Pons (tissue), 1 donor: ENCODE results near the gene SLC47A2.

ENCODE experiments used
- DNase-seq: peaks from one replicate; pipeline ENCODE4 v3.0.0-alpha.2; 2016; ENCODE audit warnings: low spot score

Gene SLC47A2

GRCh38 chr17:19747159-19747719 is 30.9 kb upstream of the SLC47A2 start:
- no peak for DNase-seq

- DNase-seq, result no peak
These were observed 30.1 kb upstream of the SLC47A2 start for GRCh38 chr17:19746517-19746916.

- DNase-seq, result peak; percentile 80
These were observed 28.8 kb upstream of the SLC47A2 start for GRCh38 chr17:19744922-19745757.

GRCh38 chr17:19744492-19744891 is 28.1 kb upstream of the SLC47A2 start:
- no peak for DNase-seq

GRCh38 chr17:19743101-19744100 is 27.0 kb upstream of the SLC47A2 start:
- no peak for DNase-seq

- DNase-seq, result no peak
These were observed 26.1 kb upstream of the SLC47A2 start for GRCh38 chr17:19742495-19742894.

GRCh38 chr17:19741832-19742457 is 25.6 kb upstream of the SLC47A2 start:
- DNase-seq, result no peak

GRCh38 chr17:19740933-19741332 is 24.5 kb upstream of the SLC47A2 start:
- no peak for DNase-seq

GRCh38 chr17:19739241-19740201 is 23.1 kb upstream of the SLC47A2 start:
- no peak for DNase-seq

GRCh38 chr17:19738757-19739156 is 22.4 kb upstream of the SLC47A2 start:
- DNase-seq, result no peak

GRCh38 chr17:19738073-19738449 is 21.7 kb upstream of the SLC47A2 start:
- DNase-seq, result no peak

GRCh38 chr17:19737305-19738072 is 21.1 kb upstream of the SLC47A2 start:
- no peak for DNase-seq

- no peak for DNase-seq
These were observed 19.7 kb upstream of the SLC47A2 start for GRCh38 chr17:19736071-19736470.

- no peak for DNase-seq
These were observed 17.7 kb upstream of the SLC47A2 start for GRCh38 chr17:19733953-19734526.

- no peak for DNase-seq
These were observed 15.2 kb upstream of the SLC47A2 start for GRCh38 chr17:19731626-19732025.

GRCh38 chr17:19730843-19731242 is 14.5 kb upstream of the SLC47A2 start:
- DNase-seq, result no peak

- no peak for DNase-seq
These were observed 13.5 kb upstream of the SLC47A2 start for GRCh38 chr17:19729900-19730299.

GRCh38 chr17:19728084-19728495 is 11.7 kb upstream of the SLC47A2 start:
- peak; percentile 91 for DNase-seq

GRCh38 chr17:19727501-19728078 is 11.2 kb upstream of the SLC47A2 start:
- peak; percentile 99 for DNase-seq
